C4-2B (cell line): ENCODE results near the gene CRYBB3.

Experiments
- H3K27ac ChIP-seq: fragments of 450-650 bp; 2 replicates; pipeline ENCODE4 v1.5.1; 2017
- CTCF ChIP-seq: fragments of 450-650 bp; conservative IDR thresholded peaks from 2 replicates; pipeline ENCODE4 v1.5.1; 2017; ENCODE audit warnings: mild to moderate bottlenecking
- ZFX ChIP-seq: fragments of 450-650 bp; IDR thresholded peaks from 2 replicates; pipeline ENCODE4 v1.6.1; 2017

The CRYBB3 gene

GRCh38 chr22:25169278-25170031, 30.2 kb upstream of the CRYBB3 start:
- H3K27ac ChIP-seq = no peak overlapping the region

GRCh38 chr22:25170426-25170980, 29.2 kb upstream of the CRYBB3 start:
- H3K27ac ChIP-seq = no peak overlapping the region
- TF ChIP-seq ZFX (no peak), CTCF (no peak)

More at GRCh38 chr22:25169278-25170031, 30.2 kb upstream of the CRYBB3 start:
- TF ChIP-seq CTCF = no peak
- TF ChIP-seq ZFX = no peak

GRCh38 chr22:25172153-25172552, 27.5 kb upstream of the CRYBB3 start:
- no peak for TF ChIP-seq ZFX
- TF ChIP-seq CTCF = peak; percentile 76
- H3K27ac ChIP-seq = no peak overlapping the region

GRCh38 chr22:25174156-25174887, 25.3 kb upstream of the CRYBB3 start:
- no peak overlapping the region for H3K27ac ChIP-seq
- TF ChIP-seq CTCF (no peak), ZFX (no peak)

GRCh38 chr22:25174888-25175411, 24.7 kb upstream of the CRYBB3 start:
- TF ChIP-seq ZFX (no peak), CTCF (no peak)
- no peak overlapping the region for H3K27ac ChIP-seq

- H3K27ac ChIP-seq = no peak overlapping the region
- TF ChIP-seq ZFX (no peak), CTCF (no peak)
These were observed 23.5 kb upstream of the CRYBB3 start for GRCh38 chr22:25176175-25176574.

GRCh38 chr22:25176799-25177198, 22.9 kb upstream of the CRYBB3 start:
- H3K27ac ChIP-seq = no peak overlapping the region
- TF ChIP-seq CTCF (no peak), ZFX (no peak)
